Activated CD4-positive, alpha-beta T cell treated with anti-CD3 and anti-CD28 coated beads, Interleukin-2, amount 10 ng/mL, durations not matched to agents 7 days and 5 days (primary cell): Measurements from ENCODE around the gene LNPEP. TPM values are rescaled to one million over a fixed set of nuclear protein-coding genes. Genes with fewer than 3 reads are reported as not detected.
A peak's percentile ranks its signal among the peaks of the same experiment; 100 is the strongest.

Experiments
- CTCF ChIA-PET: fragments of 350-600 bp; sonication (Branson Sonifier 250); formaldehyde crosslinking; loops from one replicate; lab custom pipeline; 2021; ENCODE audit warnings: antibody characterized with exemption; lab: Charles Lee
- POLR2A ChIA-PET: fragments of 350-600 bp; sonication (Branson Sonifier 250); formaldehyde crosslinking; loops from one replicate; lab custom pipeline; 2021; ENCODE audit warnings: antibody characterized with exemption; lab: Charles Lee
- DNase-seq: peaks from one replicate; pipeline ENCODE4 v3.0.0-alpha.2; 2020
- H3K27ac Mint-ChIP-seq: one replicate; pipeline ENCODE4 v1.8.0; 2021; ENCODE audit warnings: mild to moderate bottlenecking, moderate library complexity, mixed read lengths
- H3K27me3 Mint-ChIP-seq: one replicate; pipeline ENCODE4 v1.8.0; 2021; ENCODE audit warnings: mixed read lengths
- H3K36me3 Mint-ChIP-seq: one replicate; pipeline ENCODE4 v1.8.0; 2021; ENCODE audit warnings: low read depth, mixed read lengths
- H3K4me1 Mint-ChIP-seq: one replicate; pipeline ENCODE4 v1.8.0; 2021; ENCODE audit warnings: mixed read lengths
- H3K4me3 Mint-ChIP-seq: one replicate; pipeline ENCODE4 v1.8.0; 2021; ENCODE audit warnings: mild to moderate bottlenecking, moderate library complexity, mixed read lengths
- H3K9me3 Mint-ChIP-seq: one replicate; pipeline ENCODE4 v1.8.0; 2021; ENCODE audit warnings: mixed read lengths
- total RNA-seq, 2 experiments: library from RNA; stranded (reverse); gene quantifications; one replicate each; pipeline ENCODE4 v1.2.3, GENCODE V29; 2021

LNPEP gene
- total RNA-seq, 2 experiments from 2014 or later: 91.4 to 97.2 TPM

GRCh38 chr5:96993760-96994159, 57.9 kb downstream of the LNPEP start:
- no peak for DNase-seq
- peaks cover 32% of the 10 kb centered on the region for H3K4me1 Mint-ChIP-seq
- H3K27ac Mint-ChIP-seq: no peak overlapping the region
- H3K9me3 Mint-ChIP-seq: no peaks in the 10 kb centered on the region
- peaks cover 83% of the 10 kb centered on the region for H3K36me3 Mint-ChIP-seq
- ChIA-PET POLR2A (no interaction called here), CTCF (no interaction called here)
- no peak overlapping the region for H3K4me3 Mint-ChIP-seq
- H3K27me3 Mint-ChIP-seq: no peaks in the 10 kb centered on the region

GRCh38 chr5:96994493-96994892, 58.6 kb downstream of the LNPEP start:
- Mint-ChIP-seq H3K27me3 (no peaks in the 10 kb centered on the region), H3K4me3 (no peak overlapping the region), H3K36me3 (peaks cover 85% of the 10 kb centered on the region), H3K4me1 (peaks cover 34% of the 10 kb centered on the region), H3K9me3 (no peaks in the 10 kb centered on the region), H3K27ac (peak overlapping the region; percentile 64)
- no peak for DNase-seq
- ChIA-PET CTCF (no interaction called here), POLR2A (no interaction called here)

- no peak for DNase-seq
- CTCF ChIA-PET: no interaction called here
- peaks cover 75% of the 10 kb centered on the region for H3K36me3 Mint-ChIP-seq
- no peaks in the 10 kb centered on the region for H3K9me3 Mint-ChIP-seq
- H3K27me3 Mint-ChIP-seq: no peaks in the 10 kb centered on the region
- peaks cover 31% of the 10 kb centered on the region for H3K4me1 Mint-ChIP-seq
- POLR2A ChIA-PET: no interaction called here
- H3K4me3 Mint-ChIP-seq: no peak overlapping the region
- peak overlapping the region; percentile 25 for H3K27ac Mint-ChIP-seq
Observed at GRCh38 chr5:96995419-96995818, 59.5 kb downstream of the LNPEP start.

GRCh38 chr5:96997265-96997859, 61.5 kb downstream of the LNPEP start:
- Mint-ChIP-seq H3K4me3 (no peak overlapping the region), H3K27ac (no peak overlapping the region), H3K4me1 (peaks cover 29% of the 10 kb centered on the region), H3K9me3 (no peaks in the 10 kb centered on the region), H3K36me3 (peaks cover 56% of the 10 kb centered on the region), H3K27me3 (no peaks in the 10 kb centered on the region)
- peak; percentile 44 for DNase-seq
- CTCF ChIA-PET: interaction anchor here (0.6 to 1.7 kb wide), 10 partner anchors 14 to 144 kb away, joined by 3 to 5 read pairs (median 3); no protein-coding TSS in a partner anchor
- POLR2A ChIA-PET: no interaction called here

GRCh38 chr5:96999856-97000255, 64.0 kb downstream of the LNPEP start:
- POLR2A ChIA-PET: no interaction called here
- H3K27ac Mint-ChIP-seq: no peak overlapping the region

GRCh38 chr5:97000391-97000790, 64.5 kb downstream of the LNPEP start:
- Mint-ChIP-seq H3K36me3 (peaks cover 38% of the 10 kb centered on the region), H3K9me3 (no peaks in the 10 kb centered on the region), H3K27me3 (no peaks in the 10 kb centered on the region), H3K4me3 (no peak overlapping the region), H3K4me1 (peaks cover 15% of the 10 kb centered on the region), H3K27ac (no peak overlapping the region)
- POLR2A ChIA-PET: no interaction called here
- no peak for DNase-seq
- CTCF ChIA-PET: no interaction called here

More at GRCh38 chr5:96999856-97000255, 64.0 kb downstream of the LNPEP start:
- no peak for DNase-seq
- Mint-ChIP-seq H3K9me3 (no peaks in the 10 kb centered on the region), H3K27me3 (no peaks in the 10 kb centered on the region), H3K4me1 (peaks cover 16% of the 10 kb centered on the region), H3K4me3 (no peak overlapping the region), H3K36me3 (peaks cover 39% of the 10 kb centered on the region)
- CTCF ChIA-PET: interaction anchor here (1.3 kb wide), 1 partner anchor 186 kb away, joined by 3 read pairs; no protein-coding TSS in a partner anchor

- no peak for DNase-seq
- peaks cover 11% of the 10 kb centered on the region for H3K4me1 Mint-ChIP-seq
- H3K4me3 Mint-ChIP-seq: no peak overlapping the region
- no peaks in the 10 kb centered on the region for H3K27me3 Mint-ChIP-seq
- ChIA-PET CTCF (no interaction called here), POLR2A (no interaction called here)
- no peaks in the 10 kb centered on the region for H3K9me3 Mint-ChIP-seq
- no peak overlapping the region for H3K27ac Mint-ChIP-seq
- peaks cover 40% of the 10 kb centered on the region for H3K36me3 Mint-ChIP-seq
Observed at GRCh38 chr5:97002983-97003382, 67.1 kb downstream of the LNPEP start.

- Mint-ChIP-seq H3K4me1 (peaks cover 11% of the 10 kb centered on the region), H3K4me3 (no peak overlapping the region), H3K36me3 (peaks cover 34% of the 10 kb centered on the region), H3K27ac (no peak overlapping the region), H3K9me3 (no peaks in the 10 kb centered on the region), H3K27me3 (no peaks in the 10 kb centered on the region)
- CTCF ChIA-PET: interaction anchor here (0.7 kb wide), 1 partner anchor 284 kb away, joined by 3 read pairs; no protein-coding TSS in a partner anchor
- POLR2A ChIA-PET: no interaction called here
- no peak for DNase-seq
Observed at GRCh38 chr5:97004423-97005060, 68.7 kb downstream of the LNPEP start.

- DNase-seq: no peak
- Mint-ChIP-seq H3K9me3 (no peaks in the 10 kb centered on the region), H3K36me3 (peaks cover 48% of the 10 kb centered on the region), H3K4me3 (no peak overlapping the region), H3K27ac (no peak overlapping the region), H3K4me1 (peaks cover 13% of the 10 kb centered on the region), H3K27me3 (no peaks in the 10 kb centered on the region)
- ChIA-PET POLR2A (no interaction called here), CTCF (interaction anchor here (1.0 kb wide), 1 partner anchor 10 kb away, joined by 3 read pairs; no protein-coding TSS in a partner anchor)
Observed at GRCh38 chr5:97006454-97007060, 70.7 kb downstream of the LNPEP start.

GRCh38 chr5:97009212-97009898, 73.5 kb downstream of the LNPEP start:
- CTCF ChIA-PET: interaction anchor here (0.9 kb wide), 1 partner anchor 232 kb away, joined by 3 read pairs; no protein-coding TSS in a partner anchor
- POLR2A ChIA-PET: no interaction called here
- H3K36me3 Mint-ChIP-seq: peaks cover 62% of the 10 kb centered on the region
- H3K9me3 Mint-ChIP-seq: no peaks in the 10 kb centered on the region
- H3K27me3 Mint-ChIP-seq: no peaks in the 10 kb centered on the region
- H3K27ac Mint-ChIP-seq: peak overlapping the region; percentile 27
- no peak for DNase-seq
- no peak overlapping the region for H3K4me3 Mint-ChIP-seq
- H3K4me1 Mint-ChIP-seq: peaks cover 13% of the 10 kb centered on the region

- Mint-ChIP-seq H3K36me3 (peaks cover 60% of the 10 kb centered on the region), H3K27ac (no peak overlapping the region), H3K4me1 (peaks cover 13% of the 10 kb centered on the region), H3K27me3 (no peaks in the 10 kb centered on the region), H3K9me3 (no peaks in the 10 kb centered on the region), H3K4me3 (no peak overlapping the region)
- ChIA-PET CTCF (interaction anchor here (0.9 kb wide), 1 partner anchor 17 kb away, joined by 3 read pairs; no protein-coding TSS in a partner anchor), POLR2A (no interaction called here)
- DNase-seq: no peak
Observed at GRCh38 chr5:97009921-97010320, 74.0 kb downstream of the LNPEP start.

- Mint-ChIP-seq H3K9me3 (no peaks in the 10 kb centered on the region), H3K36me3 (peaks cover 64% of the 10 kb centered on the region), H3K27ac (no peak overlapping the region), H3K27me3 (no peaks in the 10 kb centered on the region), H3K4me1 (peaks cover 13% of the 10 kb centered on the region), H3K4me3 (no peak overlapping the region)
- POLR2A ChIA-PET: no interaction called here
- DNase-seq: no peak
- CTCF ChIA-PET: interaction anchor here (0.9 to 1.3 kb wide), 3 partner anchors 13 to 136 kb away, joined by 3 to 4 read pairs (median 3); no protein-coding TSS in a partner anchor
Observed at GRCh38 chr5:97010606-97011005, 74.7 kb downstream of the LNPEP start.
